ENCODE measurements around the gene TLR2. TPM values are rescaled to one million over a fixed set of nuclear protein-coding genes. Genes with fewer than 3 reads are reported as not detected.

TLR2 gene, protein sequence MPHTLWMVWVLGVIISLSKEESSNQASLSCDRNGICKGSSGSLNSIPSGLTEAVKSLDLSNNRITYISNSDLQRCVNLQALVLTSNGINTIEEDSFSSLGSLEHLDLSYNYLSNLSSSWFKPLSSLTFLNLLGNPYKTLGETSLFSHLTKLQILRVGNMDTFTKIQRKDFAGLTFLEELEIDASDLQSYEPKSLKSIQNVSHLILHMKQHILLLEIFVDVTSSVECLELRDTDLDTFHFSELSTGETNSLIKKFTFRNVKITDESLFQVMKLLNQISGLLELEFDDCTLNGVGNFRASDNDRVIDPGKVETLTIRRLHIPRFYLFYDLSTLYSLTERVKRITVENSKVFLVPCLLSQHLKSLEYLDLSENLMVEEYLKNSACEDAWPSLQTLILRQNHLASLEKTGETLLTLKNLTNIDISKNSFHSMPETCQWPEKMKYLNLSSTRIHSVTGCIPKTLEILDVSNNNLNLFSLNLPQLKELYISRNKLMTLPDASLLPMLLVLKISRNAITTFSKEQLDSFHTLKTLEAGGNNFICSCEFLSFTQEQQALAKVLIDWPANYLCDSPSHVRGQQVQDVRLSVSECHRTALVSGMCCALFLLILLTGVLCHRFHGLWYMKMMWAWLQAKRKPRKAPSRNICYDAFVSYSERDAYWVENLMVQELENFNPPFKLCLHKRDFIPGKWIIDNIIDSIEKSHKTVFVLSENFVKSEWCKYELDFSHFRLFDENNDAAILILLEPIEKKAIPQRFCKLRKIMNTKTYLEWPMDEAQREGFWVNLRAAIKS
- total RNA-seq, result 0.10 and 0.50 TPM in 2 replicates

DNA sequence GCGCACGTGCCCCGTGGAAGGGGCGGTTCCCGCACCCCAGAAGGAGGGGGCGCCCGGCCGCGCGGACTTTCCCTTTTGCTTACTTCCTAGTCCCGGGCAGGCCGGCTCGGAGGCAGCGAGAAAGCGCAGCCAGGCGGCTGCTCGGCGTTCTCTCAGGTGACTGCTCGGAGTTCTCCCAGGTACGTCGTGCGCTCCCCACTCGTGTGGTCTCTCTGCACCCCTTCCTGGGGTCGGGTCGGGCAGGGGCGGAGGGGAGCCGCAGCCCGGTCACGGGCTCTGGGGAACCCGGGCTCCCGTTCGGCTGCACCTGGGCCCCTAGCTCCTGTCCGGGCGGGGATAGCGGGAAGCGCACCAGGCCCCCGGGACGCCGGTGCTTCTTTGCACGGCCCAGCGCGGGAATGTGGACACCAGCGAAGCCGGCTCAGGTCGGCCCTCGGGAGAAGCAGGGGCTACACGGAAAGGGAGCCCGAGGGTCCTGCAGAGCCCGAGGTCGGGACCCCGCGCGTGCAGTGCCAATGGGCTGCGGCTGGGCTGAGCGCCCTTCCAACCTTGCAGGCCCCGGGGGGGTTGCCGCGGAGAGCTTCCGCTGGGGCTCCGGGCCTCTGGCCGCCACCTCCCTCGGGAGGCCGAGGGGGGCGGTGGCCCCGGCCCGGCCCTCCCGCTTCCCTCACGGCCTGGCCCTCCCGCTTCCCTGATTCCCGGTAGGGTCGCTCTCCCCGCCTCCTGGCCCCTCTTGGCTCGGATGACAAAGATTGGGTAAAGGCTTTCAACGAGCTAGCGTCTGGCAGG is at the start of gene TLR2:
Gene TLR2 (plus strand): TSS at position 99 of the 789 bp plus-strand sequence. CDS start 18,628 bp downstream, outside the sequence.

Other genes starting within 250 kb of the TLR2 start
- 6.3 and 7.4 TPM in 2 replicates for gene TMEM131L, start 217.9 kb upstream of the TLR2 start, total RNA-seq
- not detected in 2 replicates for gene RNF175, start 75.7 kb downstream of the TLR2 start, total RNA-seq
- 0.19 TPM in 1 of 2 replicates, not detected in the other for gene SFRP2, start 104.8 kb downstream of the TLR2 start, total RNA-seq

Measured in cardiac ventricle fibroblast (primary cell).